GM10248 (cell line): Measurements from ENCODE around the gene TNKS2.
"Not testable (repeated sequence)": the region's sequence is repeated elsewhere in the genome, so short reads cannot be mapped to it uniquely, and the experiment has no call there.

Experiments
- CTCF ChIA-PET: fragments of 300-600 bp; sonication (Branson Sonifier 250); formaldehyde crosslinking; extraction: SDS; loops from one replicate; lab custom pipeline; 2021; ENCODE audit warnings: antibody characterized with exemption; lab: Yijun Ruan, JAX
- POLR2A ChIA-PET: fragments of 350-650 bp; sonication (Branson Sonifier 250); formaldehyde crosslinking; extraction: SDS; loops from one replicate; lab custom pipeline; 2020; ENCODE audit warnings: antibody characterized with exemption; lab: Yijun Ruan, JAX
- DNase-seq: peaks from one replicate; pipeline ENCODE4 v3.0.0; 2012; ENCODE audit errors: extremely low spot score
- CTCF ChIP-seq: IDR thresholded peaks from 2 replicates; pipeline ENCODE4 v1.5.1; 2012; ENCODE audit warnings: mild to moderate bottlenecking, low read depth; ENCODE audit errors: extremely low read depth, missing control alignments, control extremely low read depth

Gene TNKS2

GRCh38 chr10:91797874-91798648, at the start of gene TNKS2:
Gene TNKS2, plus strand, starts transcription at chr10:91798426. Its CDS starts 265 bp downstream, at chr10:91798691.
- ChIA-PET POLR2A (interaction anchor here (1.3 kb wide), 1 partner anchor 126 kb away, joined by 4 read pairs; the partner anchor contains the start of gene BTAF1), CTCF (interaction anchor here (0.8 to 1.1 kb wide), 2 partner anchors 10 to 16 kb away, joined by 3 read pairs; no protein-coding TSS in a partner anchor)
- DNase-seq: peak; percentile 94
- TF ChIP-seq CTCF: no peak

- DNase-seq, POLR2A ChIA-PET, CTCF ChIA-PET: not testable (repeated sequence)
Measured at GRCh38 chr10:91749592-91749991, 48.6 kb upstream of the TNKS2 start.

GRCh38 chr10:91756286-91756685, 41.9 kb upstream of the TNKS2 start:
- POLR2A ChIA-PET: no interaction called here
- no peak for DNase-seq
- TF ChIP-seq CTCF: no peak
- CTCF ChIA-PET: interaction anchor here (1.6 kb wide), 1 partner anchor 157 kb away, joined by 3 read pairs; no protein-coding TSS in a partner anchor

GRCh38 chr10:91758303-91759146, 39.7 kb upstream of the TNKS2 start:
- ChIA-PET CTCF (interaction anchor here (1.0 to 3.2 kb wide), 10 partner anchors 8 to 582 kb away, joined by 3 to 19 read pairs (median 3); partner anchors contain the start of gene BTAF1), POLR2A (no interaction called here)
- peak; percentile 25 for DNase-seq
- TF ChIP-seq CTCF: peak; percentile 43

GRCh38 chr10:91759581-91759986, 38.6 kb upstream of the TNKS2 start:
- POLR2A ChIA-PET: no interaction called here

GRCh38 chr10:91761721-91762120, 36.5 kb upstream of the TNKS2 start:
- no peak for DNase-seq
- no peak for TF ChIP-seq CTCF
- POLR2A ChIA-PET: no interaction called here
- CTCF ChIA-PET: no interaction called here

More at GRCh38 chr10:91759581-91759986, 38.6 kb upstream of the TNKS2 start:
- CTCF ChIA-PET: interaction anchor here (1.2 to 3.2 kb wide), 7 partner anchors 10 to 581 kb away, joined by 3 to 19 read pairs (median 3); no protein-coding TSS in a partner anchor
- TF ChIP-seq CTCF: no peak
- DNase-seq: no peak

GRCh38 chr10:91762878-91763277, 35.3 kb upstream of the TNKS2 start:
- no peak for DNase-seq
- TF ChIP-seq CTCF: no peak
- CTCF ChIA-PET: no interaction called here
- POLR2A ChIA-PET: no interaction called here
